Esophagus squamous epithelium (tissue), 5 donors: ENCODE measurements around the gene PADI3. TPM values are rescaled to one million over a fixed set of nuclear protein-coding genes. Genes with fewer than 3 reads are reported as not detected.
"Not testable (repeated sequence)": the region's sequence is repeated elsewhere in the genome, so short reads cannot be mapped to it uniquely, and the experiment has no call there.

Source experiments
- DNase-seq: peaks from one replicate; lab custom pipeline; 2025; lab: John Stamatoyannopoulos, UW
- H3K27ac ChIP-seq, 4 donors: fragments of 200-600 bp; sonication (generic); one replicate each; pipeline ENCODE4 v1.5.1; 2016 to 2019; ENCODE audit warnings: mild to moderate bottlenecking in 1 of 4
- H3K27me3 ChIP-seq, 4 donors: fragments of 200-600 bp; sonication (generic); 1 replicate in 3 of 4; 2 replicates in 1 of 4; pipeline versions ENCODE4 v1.5.1 to v1.6.0; 2017 to 2021; ENCODE audit warnings: antibody characterized with exemption in 1 of 4
- H3K36me3 ChIP-seq, 3 donors: fragments of 200-600 bp; sonication (generic); one replicate each; pipeline ENCODE4 v1.5.1; 2016 to 2019
- H3K4me1 ChIP-seq, 3 donors: fragments of 200-600 bp; sonication (generic); one replicate each; pipeline ENCODE4 v1.5.1; 2017 to 2019
- H3K4me3 ChIP-seq, 4 donors: fragments of 200-600 bp; sonication (generic); 1 replicate in 3 of 4; 2 replicates in 1 of 4; pipeline ENCODE4 v1.5.1; 2016 to 2019; ENCODE audit warnings: mild to moderate bottlenecking in 2 of 4, moderate library complexity in 1 of 4
- H3K9me3 ChIP-seq, 3 donors: fragments of 200-600 bp; sonication (generic); one replicate each; pipeline ENCODE4 v1.5.1; 2016 to 2019
- POLR2A ChIP-seq, 4 donors: fragments of 450-650 bp; IDR thresholded peaks; one replicate each; pipeline ENCODE4 v1.6.1; 2017; ENCODE audit warnings: antibody characterized with exemption in 4 of 4, mild to moderate bottlenecking in 4 of 4, moderate library complexity in 3 of 4
- WGBS, 2 donors: methylation state at CpG; one replicate each; pipeline ENCODE4 v1.1.5; 2018; 5-methylcytosine and 5-hydroxymethylcytosine counted together
- intact Hi-C: fragments of 100-400 bp; cut with DNase I; formaldehyde crosslinking; loops from one replicate; pipeline ENCODE4 v1.15.0; 2022
- total RNA-seq, 4 donors: library from RNA; depleted of rRNA; stranded (reverse); fragments of >200 nt; gene quantifications; one replicate each; pipeline ENCODE4 v1.1.0, GENCODE V29; 2016
- TF ChIP-seq, protein P1 (sequence below), 6 experiments: fragments of 450-650 bp in 4 of 6; fragments of 200-600 bp in 2 of 6; sonication (generic) in 2 of 6; IDR thresholded peaks; one replicate each; pipeline ENCODE4 v1.5.1; 2016 to 2019; ENCODE audit warnings: antibody characterized with exemption in 6 of 6, mild to moderate bottlenecking in 4 of 6, moderate library complexity in 4 of 6
- donor health status: DM: yes; HTN: yes; CAD: no.

Gene PADI3
- total RNA-seq, 4 donors from 2014 or later = 0.64 to 9.9 (median 2.3) TPM

DNA sequence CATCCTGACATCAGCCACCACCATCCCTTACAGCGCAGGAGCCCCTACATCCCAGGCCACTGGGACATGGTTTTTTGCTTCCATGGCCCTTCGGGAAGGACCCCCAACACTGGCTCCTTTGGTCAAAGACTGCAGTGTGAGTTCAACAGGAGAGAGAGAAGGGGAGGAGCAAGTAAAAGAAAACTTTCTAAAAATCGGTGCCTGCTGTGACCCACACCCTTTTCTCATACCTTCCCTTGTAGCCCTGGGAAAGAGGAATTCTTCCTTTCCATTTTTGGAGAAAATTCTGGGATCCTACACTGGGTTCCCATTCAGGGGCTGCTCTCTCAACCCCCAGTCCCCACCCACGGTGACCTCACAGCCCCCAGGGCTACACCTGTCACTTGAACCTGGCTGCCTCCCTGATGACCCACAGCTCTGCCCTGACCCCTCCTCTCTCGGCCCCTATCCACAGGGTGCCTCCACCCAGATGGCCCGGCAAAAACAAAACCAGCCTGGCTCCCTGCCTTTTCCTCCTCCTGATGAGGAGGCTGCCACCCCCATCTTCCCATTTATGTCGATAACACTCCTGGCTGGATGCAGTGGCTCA, 66.7 kb downstream of the PADI3 start:
- no peak for TF ChIP-seq POLR2A (IDR thresholded peaks at IDR 0.05)
- TF ChIP-seq, protein P1, sequence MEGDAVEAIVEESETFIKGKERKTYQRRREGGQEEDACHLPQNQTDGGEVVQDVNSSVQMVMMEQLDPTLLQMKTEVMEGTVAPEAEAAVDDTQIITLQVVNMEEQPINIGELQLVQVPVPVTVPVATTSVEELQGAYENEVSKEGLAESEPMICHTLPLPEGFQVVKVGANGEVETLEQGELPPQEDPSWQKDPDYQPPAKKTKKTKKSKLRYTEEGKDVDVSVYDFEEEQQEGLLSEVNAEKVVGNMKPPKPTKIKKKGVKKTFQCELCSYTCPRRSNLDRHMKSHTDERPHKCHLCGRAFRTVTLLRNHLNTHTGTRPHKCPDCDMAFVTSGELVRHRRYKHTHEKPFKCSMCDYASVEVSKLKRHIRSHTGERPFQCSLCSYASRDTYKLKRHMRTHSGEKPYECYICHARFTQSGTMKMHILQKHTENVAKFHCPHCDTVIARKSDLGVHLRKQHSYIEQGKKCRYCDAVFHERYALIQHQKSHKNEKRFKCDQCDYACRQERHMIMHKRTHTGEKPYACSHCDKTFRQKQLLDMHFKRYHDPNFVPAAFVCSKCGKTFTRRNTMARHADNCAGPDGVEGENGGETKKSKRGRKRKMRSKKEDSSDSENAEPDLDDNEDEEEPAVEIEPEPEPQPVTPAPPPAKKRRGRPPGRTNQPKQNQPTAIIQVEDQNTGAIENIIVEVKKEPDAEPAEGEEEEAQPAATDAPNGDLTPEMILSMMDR (IDR thresholded peaks at IDR 0.05) = no peak
- Histone ChIP-seq H3K36me3 (no peaks in the 10 kb centered on the region), H3K27me3 (peaks cover 0 to 66% (median 0%) of the 10 kb centered on the region in 4 donors), H3K9me3 (peaks cover 0 to 6% (median 0%) of the 10 kb centered on the region in 3 donors), H3K4me3 (no peak overlapping the region), H3K4me1 (no peaks in the 10 kb centered on the region), H3K27ac (no peak overlapping the region)
- no peak for DNase-seq
- 27 to 54% methylated on average over 6 of the region's 7 CpGs for WGBS, 2 donors
- intact Hi-C loops = no loop called here

DNA sequence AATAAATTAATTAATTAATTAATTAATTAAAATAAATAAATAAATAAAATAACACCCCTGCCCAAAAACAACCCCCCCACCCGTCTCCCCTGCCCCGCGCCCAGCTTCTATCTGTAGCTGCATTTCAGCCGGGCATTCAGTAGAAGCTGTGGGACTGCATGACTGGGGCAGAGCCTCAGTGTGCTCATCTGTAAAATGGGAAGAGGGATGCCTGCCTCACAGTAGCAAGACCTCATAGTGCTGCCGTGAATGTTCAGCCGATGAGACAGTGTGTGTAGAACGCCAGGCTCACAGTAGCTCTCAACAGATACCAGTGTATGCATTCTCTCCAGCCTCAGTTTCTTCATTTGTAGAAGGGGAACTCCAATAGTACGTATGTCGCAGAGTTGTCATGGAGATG, 67.8 kb downstream of the PADI3 start:
- Histone ChIP-seq H3K9me3 (peaks cover 0 to 6% (median 0%) of the 10 kb centered on the region in 3 donors), H3K4me3 (no peak overlapping the region), H3K27me3 (peaks cover 0 to 59% (median 0%) of the 10 kb centered on the region in 4 donors), H3K27ac (no peak overlapping the region), H3K36me3 (no peaks in the 10 kb centered on the region), H3K4me1 (no peaks in the 10 kb centered on the region)
- intact Hi-C loops = no loop called here
- DNase-seq = no peak
- 96% methylated on average over 7 to 8 of the region's 9 CpGs for WGBS, 2 donors
- no peak for TF ChIP-seq POLR2A (IDR thresholded peaks at IDR 0.05)
- TF ChIP-seq, protein P1 (IDR thresholded peaks at IDR 0.05) = no peak

GRCh38 chr1:17318262-17318661, 69.4 kb downstream of the PADI3 start:
- intact Hi-C loops = no loop called here
- no peaks in the 10 kb centered on the region for H3K36me3 ChIP-seq
- H3K27ac ChIP-seq = no peak overlapping the region
- DNase-seq = no peak
- H3K27me3 ChIP-seq = peaks cover 0 to 45% (median 0%) of the 10 kb centered on the region in 4 donors
- WGBS, 2 donors = 53 to 65% methylated on average over 6 of the region's 6 CpGs
- no peak overlapping the region for H3K4me3 ChIP-seq
- no peaks in the 10 kb centered on the region for H3K4me1 ChIP-seq
- peaks cover 0 to 6% (median 0%) of the 10 kb centered on the region in 3 donors for H3K9me3 ChIP-seq
- no peak for TF ChIP-seq POLR2A (IDR thresholded peaks at IDR 0.05)
- TF ChIP-seq, protein P1 (IDR thresholded peaks at IDR 0.05) = no peak

GRCh38 chr1:17319561-17320350, 70.9 kb downstream of the PADI3 start:
- no peak for DNase-seq
- intact Hi-C loops = no loop called here
- H3K36me3 ChIP-seq = no peaks in the 10 kb centered on the region
- no peak overlapping the region for H3K27ac ChIP-seq
- no peak overlapping the region for H3K4me3 ChIP-seq
- H3K27me3 ChIP-seq = peaks cover 0 to 31% (median 0%) of the 10 kb centered on the region in 4 donors
- peaks cover 0 to 6% (median 0%) of the 10 kb centered on the region in 3 donors for H3K9me3 ChIP-seq
- TF ChIP-seq POLR2A (IDR thresholded peaks at IDR 0.05) = no peak
- no peaks in the 10 kb centered on the region for H3K4me1 ChIP-seq
- 90 to 92% methylated on average over 10 to 11 of the region's 11 CpGs for WGBS, 2 donors

DNA sequence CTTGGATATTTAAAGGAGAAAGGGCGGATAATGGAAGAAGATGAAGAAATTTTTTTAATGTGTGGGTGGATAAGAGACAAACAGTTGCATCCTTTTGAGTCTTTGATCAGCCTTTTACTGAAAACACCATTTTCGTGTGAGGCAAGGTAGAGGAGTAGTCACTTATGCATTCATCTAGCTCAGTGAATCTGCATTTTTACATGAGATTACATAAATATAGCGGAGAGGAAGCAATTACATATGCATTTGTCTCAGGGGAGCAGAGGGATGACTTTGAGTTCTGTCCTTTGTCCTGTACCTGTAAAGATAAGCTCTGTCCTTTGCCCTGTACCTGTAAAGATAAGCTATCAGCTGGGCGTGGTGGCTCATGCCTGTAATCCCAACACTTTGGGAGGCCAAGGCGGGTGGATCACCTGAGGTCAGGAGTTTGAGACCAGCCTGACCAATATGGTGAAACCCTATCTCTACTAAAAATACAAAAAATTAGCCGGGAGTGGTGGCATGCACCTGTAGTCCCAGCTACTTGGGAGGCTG, 73.0 kb downstream of the PADI3 start:
- DNase-seq, H3K27ac ChIP-seq, intact Hi-C loops, H3K36me3 ChIP-seq, H3K4me3 ChIP-seq, H3K9me3 ChIP-seq, H3K4me1 ChIP-seq: not testable (repeated sequence)
- WGBS, 2 donors = 73 to 88% methylated on average over 5 to 6 of the region's 6 CpGs
- peaks cover 0 to 24% (median 0%) of the 10 kb centered on the region in 4 donors for H3K27me3 ChIP-seq

DNA sequence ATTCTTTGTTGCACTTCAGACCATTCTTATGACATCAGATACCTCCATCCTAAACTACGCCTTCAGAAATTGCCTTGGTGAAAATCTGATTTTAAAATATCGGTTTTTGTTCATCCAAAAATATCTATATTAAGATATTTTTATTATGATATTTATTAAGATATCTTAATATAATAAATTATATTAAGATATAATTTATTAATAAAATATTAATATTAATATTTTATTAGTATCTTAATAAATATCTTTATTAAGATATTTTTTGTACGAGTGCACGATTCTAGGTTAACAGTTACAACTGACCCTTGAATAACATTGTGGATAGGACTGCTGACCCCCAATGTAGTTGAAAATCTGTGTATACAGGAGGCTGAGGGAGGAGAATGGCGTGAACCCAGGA, 80.0 kb downstream of the PADI3 start:
- WGBS, 2 donors = 66 to 84% methylated on average over 5 of the region's 5 CpGs
- peaks cover 0 to 50% (median 0%) of the 10 kb centered on the region in 4 donors for H3K27me3 ChIP-seq
- no peak for DNase-seq
- no peak overlapping the region for H3K27ac ChIP-seq
- intact Hi-C loops = no loop called here
- no peaks in the 10 kb centered on the region for H3K4me1 ChIP-seq
- TF ChIP-seq, protein P1 (IDR thresholded peaks at IDR 0.05) = no peak
- TF ChIP-seq POLR2A (IDR thresholded peaks at IDR 0.05) = no peak
- H3K36me3 ChIP-seq = no peaks in the 10 kb centered on the region
- H3K4me3 ChIP-seq = no peak overlapping the region
- no peaks in the 10 kb centered on the region for H3K9me3 ChIP-seq
